H9 (cell line): Measurements from ENCODE around the gene KLF1. TPM values are rescaled to one million over a fixed set of nuclear protein-coding genes. Genes with fewer than 3 reads are reported as not detected.
A peak's percentile ranks its signal among the peaks of the same experiment; 100 is the strongest.

Experiments
- DNase-seq: peaks from one replicate; pipeline ENCODE4 v3.0.0-alpha.2; 2017
- H2AFZ ChIP-seq: one replicate; pipeline ENCODE4 v1.6.1; 2013; ENCODE audit warnings: mild to moderate bottlenecking, low read length, control low read depth, moderate library complexity
- H2AK5ac ChIP-seq: 2 replicates; pipeline ENCODE4 v1.6.1; 2013; ENCODE audit warnings: low read length, control low read depth, mixed read lengths; ENCODE audit not compliant: insufficient read length
- H2BK120ac ChIP-seq: one replicate; pipeline ENCODE4 v1.6.1; 2013; ENCODE audit warnings: low read depth, mild to moderate bottlenecking, low read length, control low read depth, inconsistent platforms; ENCODE audit not compliant: poor library complexity, severe bottlenecking
- H2BK12ac ChIP-seq: 2 replicates; pipeline ENCODE4 v1.6.1; 2013; ENCODE audit warnings: low read length, control low read depth, mixed read lengths, low read depth; ENCODE audit not compliant: insufficient read length
- H2BK15ac ChIP-seq: 2 replicates; pipeline ENCODE4 v1.6.1; 2013; ENCODE audit warnings: low read depth, low read length, control low read depth
- H2BK20ac ChIP-seq: one replicate; pipeline ENCODE4 v1.6.1; 2013; ENCODE audit warnings: low read depth, mild to moderate bottlenecking, low read length, control low read depth, inconsistent platforms; ENCODE audit not compliant: poor library complexity, severe bottlenecking
- H2BK5ac ChIP-seq: 2 replicates; pipeline ENCODE4 v1.6.1; 2013; ENCODE audit warnings: low read length, control low read depth, mixed read lengths; ENCODE audit not compliant: insufficient read length
- H3K14ac ChIP-seq: 2 replicates; pipeline ENCODE4 v1.6.1; 2013; ENCODE audit warnings: low read length, control low read depth; ENCODE audit not compliant: insufficient read depth
- H3K18ac ChIP-seq: 2 replicates; pipeline ENCODE4 v1.6.1; 2013; ENCODE audit warnings: low read depth, mild to moderate bottlenecking, mixed read lengths, low read length, control low read depth; ENCODE audit not compliant: insufficient read length
- H3K23ac ChIP-seq: 2 replicates; pipeline ENCODE4 v1.6.1; 2013; ENCODE audit warnings: low read length, control low read depth, mixed read lengths, low read depth; ENCODE audit not compliant: insufficient read length
- H3K23me2 ChIP-seq: 2 replicates; pipeline ENCODE4 v1.6.1; 2013; ENCODE audit warnings: low read depth, mild to moderate bottlenecking, mixed read lengths, low read length, control low read depth; ENCODE audit not compliant: insufficient read length, poor library complexity, severe bottlenecking
- H3K27ac ChIP-seq: 2 replicates; pipeline ENCODE4 v1.5.1; 2013; ENCODE audit warnings: low read length, control low read depth, mixed read lengths, low read depth; ENCODE audit not compliant: insufficient read length
- H3K27me3 ChIP-seq: 2 replicates; pipeline ENCODE4 v1.6.1; 2013; ENCODE audit warnings: low read length, control low read depth, inconsistent platforms; ENCODE audit not compliant: insufficient read depth
- H3K4ac ChIP-seq: 2 replicates; pipeline ENCODE4 v1.6.1; 2013; ENCODE audit warnings: low read depth, mild to moderate bottlenecking, control low read depth, inconsistent platforms, low read length, moderate library complexity
- H3K4me1 ChIP-seq: 2 replicates; pipeline ENCODE4 v1.6.1; 2013; ENCODE audit warnings: low read length, control low read depth, inconsistent platforms; ENCODE audit not compliant: insufficient read depth
- H3K4me2 ChIP-seq: 2 replicates; pipeline ENCODE4 v1.6.1; 2013; ENCODE audit warnings: low read length, control low read depth, mixed read lengths; ENCODE audit not compliant: insufficient read length, insufficient read depth
- H3K56ac ChIP-seq: 2 replicates; pipeline ENCODE4 v1.6.1; 2013; ENCODE audit warnings: low read depth, mild to moderate bottlenecking, mixed read lengths, low read length, control low read depth; ENCODE audit not compliant: insufficient read length
- H3K79me1 ChIP-seq: 2 replicates; pipeline ENCODE4 v1.6.1; 2013; ENCODE audit warnings: low read depth, mild to moderate bottlenecking, moderate library complexity, low read length, control low read depth, inconsistent platforms; ENCODE audit not compliant: insufficient read depth, poor library complexity, severe bottlenecking
- H3K79me2 ChIP-seq: 2 replicates; pipeline ENCODE4 v1.6.1; 2013; ENCODE audit warnings: low read length, control low read depth, inconsistent platforms; ENCODE audit not compliant: insufficient read depth
- H3K9ac ChIP-seq: 2 replicates; pipeline ENCODE4 v1.6.1; 2013; ENCODE audit warnings: low read length, control low read depth, mixed read lengths; ENCODE audit not compliant: insufficient read length; ENCODE audit errors: extremely low read depth
- H3K9me3 ChIP-seq: one replicate; pipeline ENCODE4 v1.6.1; 2013; ENCODE audit warnings: low read depth, low read length, inconsistent platforms; ENCODE audit not compliant: control insufficient read depth
- H3T11ph ChIP-seq: one replicate; pipeline ENCODE4 v1.6.1; 2013; ENCODE audit warnings: mild to moderate bottlenecking, low read length, control low read depth, inconsistent platforms
- H4K20me1 ChIP-seq: one replicate; pipeline ENCODE4 v1.6.1; 2013; ENCODE audit not compliant: control insufficient read depth, insufficient read length, insufficient read depth
- H4K5ac ChIP-seq: 2 replicates; pipeline ENCODE4 v1.6.1; 2013; ENCODE audit warnings: low read depth, mild to moderate bottlenecking, mixed read lengths, low read length, control low read depth; ENCODE audit not compliant: insufficient read length
- H4K8ac ChIP-seq: replicated peaks from 2 replicates; pipeline ENCODE4 v1.6.1; 2013; ENCODE audit warnings: low read length, control low read depth, mixed read lengths, low read depth; ENCODE audit not compliant: insufficient read length
- H4K91ac ChIP-seq: 2 replicates; pipeline ENCODE4 v1.6.1; 2013; ENCODE audit warnings: low read depth, mild to moderate bottlenecking, moderate library complexity, mixed read lengths, low read length, control low read depth; ENCODE audit not compliant: insufficient read length
- H3K27ac Mint-ChIP-seq, 3 experiments: 2 replicates in 2 of 3; 3 replicates in 1 of 3; pipeline ENCODE4 v1.8.0; 2020 to 2021; ENCODE audit warnings: mixed read lengths in 3 of 3, mild to moderate bottlenecking in 1 of 3, moderate library complexity in 1 of 3
- H3K27me3 Mint-ChIP-seq: 2 replicates; pipeline ENCODE4 v1.8.0; 2021; ENCODE audit warnings: low read depth, mild to moderate bottlenecking, moderate library complexity, mixed read lengths
- H3K36me3 Mint-ChIP-seq, 3 experiments: 2 replicates in 2 of 3; 3 replicates in 1 of 3; pipeline ENCODE4 v1.8.0; 2020 to 2021; ENCODE audit warnings: low read depth in 3 of 3, mixed read lengths in 3 of 3; ENCODE audit not compliant: insufficient read depth in 1 of 3
- H3K4me1 Mint-ChIP-seq, 2 experiments: 2 replicates each; pipeline ENCODE4 v1.8.0; 2020; ENCODE audit warnings: mixed read lengths in 2 of 2
- H3K4me3 Mint-ChIP-seq, 2 experiments: 2 replicates in 1 of 2; 3 replicates in 1 of 2; pipeline ENCODE4 v1.8.0; 2020 to 2021; ENCODE audit warnings: mild to moderate bottlenecking in 2 of 2, mixed read lengths in 2 of 2, moderate library complexity in 1 of 2
- H3K9me3 Mint-ChIP-seq, 2 experiments: 2 replicates in 1 of 2; 3 replicates in 1 of 2; pipeline ENCODE4 v1.8.0; 2020; ENCODE audit warnings: mild to moderate bottlenecking in 2 of 2, mixed read lengths in 2 of 2, moderate library complexity in 1 of 2
- CTCF ChIP-seq: fragments of 200-600 bp; sonication (generic); conservative IDR thresholded peaks from 3 replicates; pipeline ENCODE4 v1.8.0; 2021; ENCODE audit warnings: antibody characterized with exemption, mild to moderate bottlenecking
- WGBS: extraction: QIAGEN DNeasy Blood & Tissue Kit; methylation state at CpG from one replicate; pipeline ENCODE4 v1.1.7; 2013; ENCODE audit warnings: missing lambda C conversion rate, low lambda C conversion rate, mixed read lengths; ENCODE audit not compliant: insufficient read length; ENCODE audit errors: extremely low coverage; 5-methylcytosine and 5-hydroxymethylcytosine counted together
- total RNA-seq: library from RNA; stranded (reverse); gene quantifications from 2 replicates; pipeline ENCODE4 v1.2.1, GENCODE V29; 2021

KLF1 gene
- total RNA-seq, 1 experiment from 2014 or later: 0.37 TPM

GRCh38 chr19:12840091-12841079 is 46.6 kb downstream of the KLF1 start:
- no peak overlapping the region for H2AK5ac ChIP-seq
- WGBS: no CpG with 5 or more reads among the region's 43 CpGs
- no peak overlapping the region for H2BK20ac ChIP-seq
- H4K20me1 ChIP-seq: no peaks in the 10 kb centered on the region
- peaks cover 35 to 37% of the 10 kb centered on the region in 2 experiments for H3K4me1 Mint-ChIP-seq
- no peak overlapping the region for H2AFZ ChIP-seq
- no peaks in the 10 kb centered on the region for H3K9me3 ChIP-seq
- peaks cover 0 to 8% (median 8%) of the 10 kb centered on the region in 3 experiments; a peak in 6 of 7 replicates for H3K36me3 Mint-ChIP-seq
- no peak overlapping the region for H2BK12ac ChIP-seq
- no peak for TF ChIP-seq CTCF
- H3K9ac ChIP-seq: no peak overlapping the region
- no peak overlapping the region for H3K18ac ChIP-seq
- peaks cover 15% of the 10 kb centered on the region for H3K27me3 Mint-ChIP-seq
- H3K27ac ChIP-seq: no peak overlapping the region
- no peak overlapping the region for H3K56ac ChIP-seq
- H3K4me1 ChIP-seq: peaks cover 2% of the 10 kb centered on the region; the same call in 1 of the 2 replicates
- H3K79me1 ChIP-seq: no peaks in the 10 kb centered on the region
- H3T11ph ChIP-seq: no peak overlapping the region
- peak; percentile 98 for DNase-seq
- H4K5ac ChIP-seq: no peak overlapping the region
- no peak overlapping the region for H3K14ac ChIP-seq
- H3K79me2 ChIP-seq: no peaks in the 10 kb centered on the region
- H3K9me3 Mint-ChIP-seq: no peaks in the 10 kb centered on the region; a peak in 1 of 5 replicates
- no peaks in the 10 kb centered on the region for H3K27me3 ChIP-seq
- no peak overlapping the region for H3K23ac ChIP-seq
- H4K8ac ChIP-seq: no peak overlapping the region
- no peak overlapping the region for H2BK120ac ChIP-seq
- H3K4me3 Mint-ChIP-seq: peak overlapping the region; percentile 64 to 81
- peak overlapping the region; percentile 48 for H3K4me2 ChIP-seq
- H3K27ac Mint-ChIP-seq: peak overlapping the region; percentile 95 to 99 (median 99); a peak in 5 of 7 replicates
- no peak overlapping the region for H2BK5ac ChIP-seq
- H3K23me2 ChIP-seq: peaks cover 2% of the 10 kb centered on the region
- no peak overlapping the region for H4K91ac ChIP-seq
- H2BK15ac ChIP-seq: no peak overlapping the region
- H3K4ac ChIP-seq: no peak overlapping the region
